ENCODE measurements around the gene CDH23.

- TF ChIP-seq CTCF (IDR thresholded peaks at IDR 0.05) (no peak), POLR2A (IDR thresholded peaks at IDR 0.05; ENCODE audit: low read depth) (no peak), POLR2AphosphoS5 (IDR thresholded peaks at IDR 0.05) (no peak)
Measured at GRCh38 chr10:71590781-71591350, 194.1 kb downstream of the CDH23 start.
